HG02642 (cell line): Measurements from ENCODE around the gene ANKRD53.
A peak's percentile ranks its signal among the peaks of the same experiment; 100 is the strongest.
"Not testable (repeated sequence)": the region's sequence is repeated elsewhere in the genome, so short reads cannot be mapped to it uniquely, and the experiment has no call there.

Experiments
- ATAC-seq: cut with Tn5 transposase; IDR thresholded peaks from one replicate; pipeline ENCODE4 v1.9.1; 2021; ENCODE audit warnings: mild to moderate bottlenecking; ENCODE audit not compliant: unreplicated experiment, poor library complexity

Gene ANKRD53

GRCh38 chr2:70986499-70987189 is 8.2 kb downstream of the ANKRD53 start:
- no peak for ATAC-seq

DNA sequence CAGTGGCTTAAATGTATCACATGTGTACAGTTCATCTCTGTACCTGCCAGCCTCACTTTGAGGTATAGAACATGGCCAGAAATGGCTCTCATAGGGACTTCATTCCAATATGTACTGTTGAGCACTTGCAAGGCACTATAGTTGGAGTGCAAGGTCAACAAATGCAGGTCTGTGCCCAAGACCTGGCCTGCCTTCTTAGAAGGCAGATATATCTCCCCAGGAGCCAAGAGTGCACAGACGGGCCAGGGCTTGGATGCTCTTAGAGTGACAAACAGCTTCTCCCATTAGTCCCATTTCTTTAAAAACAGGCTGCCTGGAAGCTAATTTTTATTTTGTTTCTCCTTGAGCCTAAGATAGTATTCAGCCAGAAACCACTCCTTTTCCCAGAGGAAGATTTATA is 9.0 kb downstream of the ANKRD53 start:
- no peak for ATAC-seq

- no peak for ATAC-seq
These were observed 9.7 kb downstream of the ANKRD53 start for GRCh38 chr2:70988151-70988550.

- no peak for ATAC-seq
These were observed 10.6 kb downstream of the ANKRD53 start for GRCh38 chr2:70988726-70989648.

DNA sequence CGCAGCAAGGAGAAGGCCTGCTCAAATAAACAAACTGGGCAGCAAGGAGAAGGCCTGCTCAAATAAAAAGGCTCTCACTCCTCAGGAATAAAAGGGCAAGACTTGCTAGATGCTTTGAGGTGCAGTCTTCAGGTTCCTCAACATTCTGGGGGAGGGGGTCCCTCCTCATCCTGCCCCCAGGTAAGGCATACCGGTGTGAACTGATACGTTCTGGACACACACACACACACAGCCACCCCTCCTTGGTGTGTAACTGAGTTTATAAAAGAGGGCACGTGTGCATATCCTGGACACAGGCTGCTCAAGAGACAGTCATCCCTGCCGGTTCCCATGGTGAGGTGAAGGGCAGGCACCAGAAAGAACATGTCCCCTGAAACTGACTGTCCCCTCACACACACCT is 11.8 kb downstream of the ANKRD53 start:
- no peak for ATAC-seq

GRCh38 chr2:70991142-70991541 is 12.7 kb downstream of the ANKRD53 start:
- ATAC-seq = no peak

DNA sequence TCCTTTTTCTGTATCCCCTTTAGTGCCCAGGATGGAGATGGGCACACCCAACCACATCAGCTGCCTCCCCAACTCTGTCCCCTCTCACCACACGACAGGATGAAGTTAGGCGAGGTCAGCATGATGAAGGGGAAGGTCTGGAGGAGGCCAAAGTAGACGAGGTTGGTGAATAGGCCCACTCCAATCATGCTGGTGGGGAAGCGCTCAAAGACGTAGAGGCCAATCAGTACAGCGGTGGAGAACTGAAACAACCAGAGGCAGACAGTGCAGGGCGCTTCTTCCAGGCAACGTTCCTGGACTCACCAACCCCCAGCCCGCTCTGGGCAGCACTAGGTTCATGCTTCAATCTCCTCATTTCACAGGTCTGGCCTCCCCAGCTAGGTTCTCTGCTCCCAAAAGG is 13.3 kb downstream of the ANKRD53 start:
- no peak for ATAC-seq

DNA sequence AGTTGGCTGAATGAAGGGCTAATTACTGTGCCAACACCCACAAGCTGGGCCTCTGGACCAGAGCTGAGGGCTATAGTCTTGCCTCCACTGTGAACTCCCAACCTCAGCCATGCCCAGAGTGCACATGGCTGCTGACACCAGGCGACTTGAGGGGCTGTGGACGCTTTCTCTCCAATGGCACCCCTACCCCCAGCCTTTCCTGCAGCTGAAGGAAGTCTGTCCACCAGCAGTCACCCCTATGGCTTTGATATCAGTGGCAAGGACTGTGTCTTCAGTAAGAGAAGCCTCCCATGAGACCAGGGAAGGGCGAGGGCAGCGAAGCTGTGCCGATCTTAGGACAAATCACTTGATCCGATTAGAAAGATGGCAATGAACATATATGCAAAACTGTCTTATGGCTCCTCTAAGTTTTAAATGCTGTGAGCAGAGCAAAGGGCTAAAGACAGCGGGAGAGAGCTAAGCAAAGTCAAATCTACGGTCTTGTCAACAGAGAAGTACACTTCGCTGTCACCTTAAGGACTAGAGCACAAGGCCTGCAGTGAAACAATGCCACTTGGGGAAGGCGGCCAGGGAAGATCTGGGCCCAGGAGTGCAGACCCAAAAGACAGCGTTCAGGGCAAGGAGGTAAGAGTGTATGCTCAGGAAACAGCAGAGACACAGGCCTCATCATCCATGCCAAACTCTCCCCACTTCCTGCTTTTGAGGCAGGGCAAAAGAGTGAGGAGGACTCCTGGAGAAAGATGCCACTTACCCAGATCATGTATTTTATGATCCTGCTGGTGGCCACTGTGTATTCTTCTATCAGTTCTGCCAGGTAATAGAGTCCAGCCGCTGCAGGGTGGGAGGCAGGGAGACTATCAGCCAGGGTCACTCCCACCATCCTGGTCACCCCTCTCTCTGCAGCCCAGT is 14.8 kb downstream of the ANKRD53 start:
- no peak for ATAC-seq

DNA sequence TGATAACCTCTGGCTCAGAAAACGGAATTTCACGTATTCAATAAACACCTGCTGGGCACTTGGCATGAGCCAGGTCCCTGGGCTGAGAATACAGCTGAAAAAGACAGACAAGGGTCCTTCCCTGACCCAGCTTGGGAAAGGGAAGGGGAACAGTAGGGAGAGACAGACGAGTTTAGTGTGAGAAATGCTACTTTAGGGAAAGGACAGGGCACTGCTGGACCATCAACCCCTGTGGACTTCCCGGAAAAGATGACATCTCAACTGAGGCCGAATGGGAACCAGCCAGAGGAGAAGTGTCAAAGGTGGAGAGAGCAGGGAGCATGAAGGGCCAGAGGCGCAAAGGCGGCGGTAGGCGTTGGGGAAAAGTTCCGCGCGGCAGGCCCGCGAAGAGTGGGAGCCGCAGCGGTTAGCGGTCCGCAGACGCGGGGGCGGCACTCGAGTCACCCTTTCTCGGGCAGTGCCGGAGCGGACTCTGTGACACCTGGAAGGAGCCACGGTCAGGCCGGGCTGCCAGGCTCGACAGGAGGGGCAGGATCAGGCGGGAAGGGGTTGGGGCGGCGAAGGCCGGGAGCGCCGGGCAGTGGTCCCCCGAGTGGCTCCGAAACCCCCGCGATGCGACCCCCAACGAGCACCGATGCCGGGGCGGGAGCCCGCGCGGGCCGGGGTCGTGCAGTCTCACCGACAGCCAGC is 15.7 kb downstream of the ANKRD53 start:
- peak; percentile 35 for ATAC-seq

DNA sequence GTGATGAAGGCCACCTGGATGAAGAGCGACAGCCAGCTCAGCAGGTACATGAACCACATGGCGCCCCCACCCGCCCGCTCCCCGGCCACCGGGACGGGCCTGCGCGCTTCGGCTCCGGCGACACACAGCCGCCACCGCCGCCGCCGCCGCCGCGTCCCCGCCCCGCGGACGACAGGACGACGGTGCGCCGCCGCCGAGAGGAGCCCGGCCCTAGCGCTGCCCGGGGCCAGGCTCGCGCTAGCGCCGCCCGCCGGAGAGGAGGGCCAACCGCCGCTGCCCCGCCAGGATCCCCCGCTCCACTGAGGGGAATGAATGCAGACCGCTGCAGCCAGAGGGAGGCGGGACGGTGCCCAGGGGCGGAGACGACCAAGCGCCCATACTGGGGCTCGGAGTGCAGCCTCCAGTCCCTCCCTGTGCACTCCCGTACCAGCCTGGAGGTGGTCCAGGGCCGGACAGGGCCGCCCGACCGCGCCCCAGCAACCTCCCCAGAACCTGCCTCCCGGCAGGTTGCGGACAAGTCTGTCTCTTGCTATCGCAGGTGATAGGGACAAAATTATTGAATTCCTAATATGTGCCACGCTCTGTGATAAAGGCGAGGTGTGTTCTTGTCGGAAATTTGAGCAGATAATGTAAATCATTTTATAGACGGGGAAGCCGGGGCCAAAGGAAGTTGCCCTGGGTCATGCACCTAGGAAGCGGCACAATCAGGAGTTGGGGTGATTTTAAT is 16.4 kb downstream of the ANKRD53 start, which contains the start of gene TEX261:
Gene TEX261 (minus strand): TSS at position 175 of the 727 bp plus-strand sequence. CDS start 116 bp downstream, at position 59.
- peak; percentile 97 for ATAC-seq

DNA sequence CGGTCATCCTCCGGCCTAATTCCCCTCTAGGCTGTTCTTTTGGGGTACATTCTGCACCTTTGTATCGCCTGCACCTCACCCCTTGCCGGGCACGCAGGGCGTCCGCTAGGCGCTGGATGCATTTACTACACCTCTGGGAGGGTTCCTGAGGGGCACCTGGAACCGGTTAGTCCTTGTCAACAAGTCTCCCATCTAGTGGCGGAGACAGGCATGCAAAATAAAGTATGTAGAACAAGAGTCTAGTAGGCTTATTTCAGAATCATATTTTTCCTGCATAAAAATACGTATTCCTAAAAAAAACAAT is 16.9 kb downstream of the ANKRD53 start:
- peak; percentile 37 for ATAC-seq

DNA sequence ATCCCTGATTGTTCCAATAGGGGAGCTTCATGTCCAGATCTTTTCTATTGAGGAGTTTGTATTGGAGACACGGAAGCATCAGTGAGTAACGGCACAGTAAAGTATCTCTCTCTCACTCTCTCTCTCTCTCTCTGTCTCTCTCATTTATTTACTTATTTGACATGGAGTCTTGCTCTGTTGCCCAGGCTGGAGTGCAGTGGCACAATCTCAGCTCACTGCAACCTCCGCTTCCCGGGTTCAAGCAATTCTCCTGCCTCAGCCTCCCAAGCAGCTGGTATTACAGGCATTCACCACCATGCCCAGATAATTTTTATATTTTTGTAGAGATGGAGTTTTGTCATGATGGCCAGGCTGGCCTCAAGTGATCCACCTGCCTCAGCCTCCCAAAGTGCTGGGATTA is 20.5 kb downstream of the ANKRD53 start:
- ATAC-seq = not testable (repeated sequence)

DNA sequence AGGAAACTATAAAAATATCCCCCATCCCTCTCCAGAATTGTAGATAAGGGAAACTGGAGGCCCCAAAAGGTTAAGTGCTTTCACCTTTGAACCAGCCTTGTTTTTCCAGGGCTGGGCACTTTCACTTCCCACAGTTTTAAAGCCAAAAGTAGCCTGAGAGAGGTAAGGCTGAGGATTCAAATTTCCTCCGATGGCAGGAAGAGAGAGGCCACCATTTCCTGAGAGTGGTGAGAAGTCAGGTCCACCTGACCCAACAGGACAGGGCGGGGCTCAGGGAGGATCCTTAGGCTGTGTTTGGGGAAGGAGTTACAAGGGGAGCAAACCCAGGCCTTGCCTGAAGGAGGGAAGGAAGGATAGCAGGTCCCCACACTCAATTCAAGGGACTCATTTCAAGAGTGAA is 20.9 kb downstream of the ANKRD53 start:
- no peak for ATAC-seq

GRCh38 chr2:70999931-71000330 is 21.5 kb downstream of the ANKRD53 start:
- ATAC-seq = not testable (repeated sequence)

DNA sequence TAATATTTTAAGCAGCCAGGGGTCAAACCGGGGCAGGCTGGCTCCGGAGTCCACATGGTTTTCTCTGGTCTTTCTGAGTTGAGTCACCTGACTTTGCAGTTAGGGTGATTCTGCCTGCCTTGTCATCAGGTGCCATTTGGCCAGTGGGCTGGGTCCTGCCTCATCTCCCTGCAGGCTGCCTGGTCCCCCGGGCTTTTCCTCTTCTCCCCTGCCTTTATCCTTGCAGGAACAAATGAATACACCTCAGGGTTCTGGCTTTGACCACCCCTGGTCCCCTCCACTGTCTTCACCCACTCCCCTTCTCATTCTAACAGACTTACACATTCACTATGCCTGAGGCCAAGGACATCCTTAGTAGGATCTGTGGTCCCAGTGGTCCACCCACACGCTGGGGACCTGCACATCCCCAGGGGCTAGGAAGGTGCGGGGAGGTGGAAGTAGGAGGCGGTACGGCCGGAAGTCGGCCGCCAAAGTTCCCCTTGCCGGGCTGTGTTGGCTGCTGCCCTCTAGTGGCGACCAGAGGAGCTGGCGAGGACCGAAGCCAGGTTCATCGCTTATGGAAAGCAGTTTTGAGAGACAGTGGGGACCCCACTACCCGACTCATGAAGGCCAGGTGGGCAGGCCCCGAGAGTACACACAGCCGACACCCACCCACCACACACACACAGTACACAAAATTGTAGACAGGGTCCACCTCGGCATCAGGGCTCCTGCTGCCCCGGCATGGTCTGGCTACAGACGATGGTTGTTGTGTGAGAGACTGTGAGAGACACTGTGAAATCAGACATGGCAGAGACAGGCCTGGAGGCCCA is 22.6 kb downstream of the ANKRD53 start:
- ATAC-seq = peak; percentile 95

DNA sequence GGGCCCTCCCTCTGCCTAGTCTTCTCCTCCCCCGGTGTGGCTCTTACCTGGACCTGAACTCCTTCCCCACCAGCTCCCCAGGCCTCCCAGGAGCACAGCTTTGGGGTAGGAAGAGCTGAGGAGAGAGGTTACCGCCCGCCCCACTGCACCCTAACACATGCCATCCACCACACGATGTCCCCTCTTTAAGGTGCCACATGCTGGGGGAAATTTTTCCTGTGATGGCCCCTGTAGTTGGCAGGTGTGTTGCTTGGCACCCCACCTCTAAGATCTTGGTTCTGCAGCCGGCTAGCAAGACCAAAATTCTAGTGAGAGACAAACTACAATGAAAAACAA is 23.1 kb downstream of the ANKRD53 start:
- no peak for ATAC-seq

GRCh38 chr2:71001981-71002570 is 23.6 kb downstream of the ANKRD53 start:
- no peak for ATAC-seq

- no peak for ATAC-seq
These were observed 25.0 kb downstream of the ANKRD53 start for GRCh38 chr2:71003396-71003795.
